LNCaP clone FGC (cell line): ENCODE results near the gene CFAP45.

Experiments
- DNase-seq: peaks from one replicate; pipeline ENCODE4 v3.0.0-alpha.2; 2011; ENCODE audit warnings: low read depth
- H3K4me3 ChIP-seq: 2 replicates; pipeline ENCODE4 v1.5.1; 2011; ENCODE audit warnings: mild to moderate bottlenecking, low read depth, low read length, control low read depth
- TF ChIP-seq, protein P1 (sequence below): IDR thresholded peaks from 2 replicates; pipeline ENCODE4 v1.5.1; 2012; ENCODE audit warnings: mild to moderate bottlenecking; ENCODE audit not compliant: control insufficient read depth, insufficient read depth; ENCODE audit errors: extremely low read depth

The CFAP45 gene

DNA sequence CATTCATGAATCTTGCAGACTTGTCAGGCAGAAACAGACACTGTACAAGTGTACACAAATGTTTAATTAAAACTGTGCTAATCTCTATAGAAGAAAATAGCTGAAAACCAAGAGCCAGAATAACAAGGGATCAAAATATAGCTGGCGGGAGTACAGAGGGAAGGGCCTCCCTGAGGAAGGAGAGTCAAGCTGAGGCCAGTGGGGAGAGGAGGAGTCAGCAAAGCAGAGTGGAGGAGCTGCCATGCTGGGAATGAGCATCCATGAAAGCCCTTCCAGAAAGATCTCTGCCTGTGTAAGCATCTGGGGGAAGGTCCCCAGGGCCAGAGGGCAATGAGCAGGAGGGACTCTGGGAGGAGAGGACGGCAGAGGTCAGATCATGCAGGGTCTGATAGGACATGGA, 58.2 kb downstream of the CFAP45 start:
- H3K4me3 ChIP-seq: no peak overlapping the region
- TF ChIP-seq, protein P1, sequence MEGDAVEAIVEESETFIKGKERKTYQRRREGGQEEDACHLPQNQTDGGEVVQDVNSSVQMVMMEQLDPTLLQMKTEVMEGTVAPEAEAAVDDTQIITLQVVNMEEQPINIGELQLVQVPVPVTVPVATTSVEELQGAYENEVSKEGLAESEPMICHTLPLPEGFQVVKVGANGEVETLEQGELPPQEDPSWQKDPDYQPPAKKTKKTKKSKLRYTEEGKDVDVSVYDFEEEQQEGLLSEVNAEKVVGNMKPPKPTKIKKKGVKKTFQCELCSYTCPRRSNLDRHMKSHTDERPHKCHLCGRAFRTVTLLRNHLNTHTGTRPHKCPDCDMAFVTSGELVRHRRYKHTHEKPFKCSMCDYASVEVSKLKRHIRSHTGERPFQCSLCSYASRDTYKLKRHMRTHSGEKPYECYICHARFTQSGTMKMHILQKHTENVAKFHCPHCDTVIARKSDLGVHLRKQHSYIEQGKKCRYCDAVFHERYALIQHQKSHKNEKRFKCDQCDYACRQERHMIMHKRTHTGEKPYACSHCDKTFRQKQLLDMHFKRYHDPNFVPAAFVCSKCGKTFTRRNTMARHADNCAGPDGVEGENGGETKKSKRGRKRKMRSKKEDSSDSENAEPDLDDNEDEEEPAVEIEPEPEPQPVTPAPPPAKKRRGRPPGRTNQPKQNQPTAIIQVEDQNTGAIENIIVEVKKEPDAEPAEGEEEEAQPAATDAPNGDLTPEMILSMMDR: no peak

GRCh38 chr1:159839116-159839849, 60.7 kb downstream of the CFAP45 start:
- no peak for DNase-seq
- TF ChIP-seq, protein P1: no peak

More for the DNA sequence above, 58.2 kb downstream of the CFAP45 start:
- no peak for DNase-seq

GRCh38 chr1:159838715-159839114, 61.2 kb downstream of the CFAP45 start:
- no peak for DNase-seq
- TF ChIP-seq, protein P1: no peak
- H3K4me3 ChIP-seq: no peak overlapping the region

More at GRCh38 chr1:159839116-159839849, 60.7 kb downstream of the CFAP45 start:
- H3K4me3 ChIP-seq: no peak overlapping the region

DNA sequence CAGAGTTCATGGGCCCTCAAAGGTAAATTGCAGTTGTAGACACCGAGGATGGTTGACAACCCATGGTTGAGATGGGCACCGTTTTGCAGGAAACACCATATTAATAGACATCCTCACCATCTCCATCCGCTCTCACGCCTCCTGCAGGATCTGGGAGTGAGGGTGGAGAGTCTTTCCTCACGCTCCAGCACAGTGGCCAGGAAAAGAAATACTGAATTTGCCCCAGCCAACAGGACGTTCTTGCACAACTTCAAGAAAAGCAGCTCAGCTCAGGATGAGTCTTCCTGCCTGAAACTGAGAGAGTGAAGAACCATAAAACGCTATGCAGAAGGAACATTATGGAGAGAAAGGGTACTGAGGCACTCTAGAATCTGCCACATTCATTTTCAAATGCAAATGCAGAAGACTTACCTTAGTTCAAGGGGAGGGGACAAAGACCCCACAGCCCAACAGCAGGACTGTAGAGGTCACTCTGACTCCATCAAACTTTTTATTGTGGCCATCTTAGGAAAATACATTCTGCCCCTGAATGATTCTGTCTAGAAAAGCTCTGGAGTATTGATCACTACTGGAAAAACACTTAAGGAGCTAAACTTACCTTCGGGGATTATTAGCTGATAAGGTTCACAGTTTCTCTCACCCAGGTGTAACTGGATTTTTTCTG, 64.0 kb downstream of the CFAP45 start:
- TF ChIP-seq, protein P1: no peak
- no peak overlapping the region for H3K4me3 ChIP-seq
- DNase-seq: no peak

GRCh38 chr1:159835356-159835755, 64.6 kb downstream of the CFAP45 start:
- no peak for DNase-seq
- no peak overlapping the region for H3K4me3 ChIP-seq
- TF ChIP-seq, protein P1: no peak

DNA sequence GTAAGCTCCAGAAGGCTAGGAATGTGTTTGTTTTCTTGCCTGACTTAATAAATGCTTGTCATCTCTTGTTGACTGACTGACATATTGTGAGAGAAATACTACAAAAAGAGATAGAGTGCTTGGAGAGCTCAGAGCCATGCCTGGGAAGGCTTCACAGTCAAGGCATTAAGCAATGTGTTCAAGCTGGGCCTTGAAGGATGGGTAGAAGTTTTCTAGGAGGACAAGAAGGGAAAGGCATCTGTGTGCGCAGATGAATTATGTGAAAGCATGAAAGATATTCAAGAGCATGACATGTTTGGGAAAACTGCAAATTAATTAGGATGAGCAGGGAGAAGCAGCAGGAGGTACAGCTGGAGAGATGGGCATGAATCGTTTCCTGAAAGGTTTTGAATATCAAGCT, 67.7 kb downstream of the CFAP45 start:
- no peak overlapping the region for H3K4me3 ChIP-seq
- TF ChIP-seq, protein P1: no peak
- DNase-seq: no peak
